ENCODE results near the gene AZI2.

Gene AZI2

GRCh38 chr3:28348629-28349468 is at the start of gene AZI2, which contains the start of gene ZCWPW2:
AZI2 (minus strand) TSS chr3:28348824; CDS start chr3:28340617, 8,207 bp downstream.
ZCWPW2 (plus strand) TSS chr3:28348721; CDS start chr3:28413069, 64,348 bp downstream.
- DNase-seq (ENCODE audit: low read depth in 3 of 3) = peak; percentile 82 to 87 (median 86)

GRCh38 chr3:28388978-28389377 is 40.4 kb upstream of the AZI2 start:
- no peak for DNase-seq (ENCODE audit: low read depth in 3 of 3)

GRCh38 chr3:28386049-28386448 is 37.4 kb upstream of the AZI2 start:
- DNase-seq (ENCODE audit: low read depth in 3 of 3) = no peak

- no peak for DNase-seq (ENCODE audit: low read depth in 3 of 3)
Observed at GRCh38 chr3:28376424-28376823, 27.8 kb upstream of the AZI2 start.

GRCh38 chr3:28349469-28350000 is 911 bp upstream of the AZI2 start:
- no peak for DNase-seq (ENCODE audit: low read depth in 3 of 3)

- DNase-seq (ENCODE audit: low read depth in 3 of 3) = no peak
Observed at GRCh38 chr3:28348265-28348628, 377 bp downstream of the AZI2 start.

- DNase-seq (ENCODE audit: low read depth in 3 of 3) = no peak
Observed at GRCh38 chr3:28347374-28348264, 1.0 kb downstream of the AZI2 start.

- no peak for DNase-seq (ENCODE audit: low read depth in 3 of 3)
Observed at GRCh38 chr3:28345690-28346089, 2.9 kb downstream of the AZI2 start.

- no peak for DNase-seq (ENCODE audit: low read depth in 3 of 3)
Observed at GRCh38 chr3:28343144-28343543, 5.5 kb downstream of the AZI2 start.

GRCh38 chr3:28337230-28337629 is 11.4 kb downstream of the AZI2 start:
- DNase-seq (ENCODE audit: low read depth in 3 of 3) = no peak

GRCh38 chr3:28335246-28335645 is 13.4 kb downstream of the AZI2 start:
- no peak for DNase-seq (ENCODE audit: low read depth in 3 of 3)

GRCh38 chr3:28334552-28334951 is 14.1 kb downstream of the AZI2 start:
- no peak for DNase-seq (ENCODE audit: low read depth in 3 of 3)

GRCh38 chr3:28328188-28329151 is 20.2 kb downstream of the AZI2 start:
- no peak for DNase-seq (ENCODE audit: low read depth in 3 of 3)

- DNase-seq (ENCODE audit: low read depth in 3 of 3) = no peak
Observed at GRCh38 chr3:28326458-28326926, 22.1 kb downstream of the AZI2 start.

GRCh38 chr3:28322464-28322863 is 26.2 kb downstream of the AZI2 start:
- DNase-seq (ENCODE audit: low read depth in 3 of 3) = no peak

GRCh38 chr3:28320981-28321380 is 27.6 kb downstream of the AZI2 start:
- no peak for DNase-seq (ENCODE audit: low read depth in 3 of 3)

GRCh38 chr3:28317438-28318022 is 31.1 kb downstream of the AZI2 start:
- DNase-seq (ENCODE audit: low read depth in 3 of 3) = peak in 1 of 3 experiments; percentile 5

- no peak for DNase-seq (ENCODE audit: low read depth in 3 of 3)
Observed at GRCh38 chr3:28316226-28316625, 32.4 kb downstream of the AZI2 start.

- DNase-seq (ENCODE audit: low read depth in 3 of 3) = no peak
Observed at GRCh38 chr3:28315711-28316110, 32.9 kb downstream of the AZI2 start.

- no peak for DNase-seq (ENCODE audit: low read depth in 3 of 3)
Observed at GRCh38 chr3:28308196-28308595, 40.4 kb downstream of the AZI2 start.

GRCh38 chr3:28301688-28302087 is 46.9 kb downstream of the AZI2 start:
- no peak for DNase-seq (ENCODE audit: low read depth in 3 of 3)
